PFSK-1 (cell line): Measurements from ENCODE around the gene KRTAP10-1.
"Not testable (repeated sequence)": the region's sequence is repeated elsewhere in the genome, so short reads cannot be mapped to it uniquely, and the experiment has no call there.

ENCODE experiments used
- FOXP2 ChIP-seq: optimal IDR thresholded peaks from 2 replicates; pipeline ENCODE3; 2011; ENCODE audit warnings: borderline replicate concordance, control low read depth, inconsistent platforms; ENCODE audit not compliant: insufficient read depth; ENCODE audit errors: extremely low read length, extremely low read depth
- POLR2AphosphoS5 ChIP-seq: IDR thresholded peaks from 2 replicates; pipeline ENCODE4 v1.6.1; 2012; ENCODE audit warnings: low read depth, mild to moderate bottlenecking, control low read depth, low read length, moderate library complexity
- REST ChIP-seq, 2 experiments: IDR thresholded peaks; 2 replicates each; pipeline versions ENCODE4 v1.6.1 to v1.8.0; 2011 to 2012; ENCODE audit warnings: low read depth in 2 of 2, low read length in 2 of 2, control low read depth in 1 of 2, inconsistent platforms in 1 of 2, mild to moderate bottlenecking in 1 of 2, moderate library complexity in 1 of 2; ENCODE audit not compliant: insufficient read depth in 1 of 2
- SIN3A ChIP-seq: IDR thresholded peaks from 2 replicates; pipeline ENCODE4 v1.6.1; 2012; ENCODE audit warnings: mild to moderate bottlenecking, low read length, moderate library complexity, borderline replicate concordance; ENCODE audit not compliant: insufficient read depth
- TAF1 ChIP-seq: IDR thresholded peaks from 2 replicates; pipeline ENCODE4 v1.6.1; 2012; ENCODE audit warnings: low read length, control low read depth, borderline replicate concordance; ENCODE audit not compliant: insufficient read depth

The KRTAP10-1 gene

GRCh38 chr21:44574457-44575306, 34.7 kb upstream of the KRTAP10-1 start:
- TF ChIP-seq SIN3A (no peak), TAF1 (no peak), REST (IDR thresholded peaks at IDR 0.05; ENCODE audit: insufficient read depth in 1 of 2, low read depth in 2 of 2, low read length in 2 of 2) (no peak), POLR2AphosphoS5 (no peak), FOXP2 (no peak)

GRCh38 chr21:44573630-44574456, 33.8 kb upstream of the KRTAP10-1 start, which contains the start of gene KRTAP10-4:
Gene KRTAP10-4, plus strand, starts transcription at chr21:44573729. Its CDS starts 30 bp downstream, at chr21:44573759.
- not testable (repeated sequence) for TF ChIP-seq FOXP2; POLR2AphosphoS5; REST (IDR thresholded peaks at IDR 0.05; ENCODE audit: insufficient read depth in 1 of 2, low read depth in 2 of 2, low read length in 2 of 2)

GRCh38 chr21:44572959-44573583, 33.1 kb upstream of the KRTAP10-1 start:
- TF ChIP-seq FOXP2 (no peak), POLR2AphosphoS5 (no peak), SIN3A (no peak), REST (IDR thresholded peaks at IDR 0.05; ENCODE audit: insufficient read depth in 1 of 2, low read depth in 2 of 2, low read length in 2 of 2) (no peak), TAF1 (no peak)

- TF ChIP-seq POLR2AphosphoS5 (no peak), FOXP2 (no peak), SIN3A (no peak), TAF1 (no peak), REST (IDR thresholded peaks at IDR 0.05; ENCODE audit: insufficient read depth in 1 of 2, low read depth in 2 of 2, low read length in 2 of 2) (no peak)
These were observed 32.1 kb upstream of the KRTAP10-1 start for GRCh38 chr21:44571844-44572782.
